HEK293 (cell line): ENCODE measurements around the gene GREM2.

Experiments used
- FEZF1 ChIP-seq: fragments of 450-650 bp; formaldehyde crosslinking; IDR thresholded peaks from 2 replicates; pipeline ENCODE4 v1.5.1; 2016; ENCODE audit warnings: missing biosample characterization, missing genetic modification characterization
- GLIS1 ChIP-seq: fragments of 450-650 bp; formaldehyde crosslinking; IDR thresholded peaks from 2 replicates; pipeline ENCODE4 v1.5.1; 2016; ENCODE audit warnings: missing biosample characterization, missing genetic modification characterization
- HOXC10 ChIP-seq: sonication (generic); formaldehyde crosslinking; IDR thresholded peaks from 2 replicates; pipeline ENCODE4 v1.8.1; 2023; ENCODE audit warnings: mild to moderate bottlenecking, missing genetic modification reagents
- MZF1 ChIP-seq: fragments of 450-650 bp; formaldehyde crosslinking; IDR thresholded peaks from 2 replicates; pipeline ENCODE4 v1.5.1; 2017; ENCODE audit warnings: missing biosample characterization, missing genetic modification characterization, borderline replicate concordance
- OVOL3 ChIP-seq: fragments of 450-650 bp; formaldehyde crosslinking; IDR thresholded peaks from 2 replicates; pipeline ENCODE4 v1.5.1; 2016; ENCODE audit warnings: missing biosample characterization, missing genetic modification characterization
- SETDB1 ChIP-seq: IDR thresholded peaks from one replicate; pipeline ENCODE4 v1.6.1; 2017; ENCODE audit warnings: mild to moderate bottlenecking, low read length, moderate library complexity, mixed read lengths; ENCODE audit not compliant: insufficient read length
- SP2 ChIP-seq: fragments of 450-650 bp; formaldehyde crosslinking; IDR thresholded peaks from 2 replicates; pipeline ENCODE4 v1.5.1; 2016; ENCODE audit warnings: missing biosample characterization, missing genetic modification characterization
- YY2 ChIP-seq: fragments of 450-650 bp; formaldehyde crosslinking; IDR thresholded peaks from 2 replicates; pipeline ENCODE4 v1.5.1; 2016; ENCODE audit warnings: missing biosample characterization, missing genetic modification characterization
- ZBTB8A ChIP-seq: fragments of 450-650 bp; formaldehyde crosslinking; IDR thresholded peaks from 2 replicates; pipeline ENCODE4 v1.5.1; 2016; ENCODE audit warnings: missing biosample characterization, missing genetic modification characterization
- ZFP69B ChIP-seq: fragments of 450-650 bp; formaldehyde crosslinking; IDR thresholded peaks from 2 replicates; pipeline ENCODE4 v1.5.1; 2016; ENCODE audit warnings: missing biosample characterization, missing genetic modification characterization
- ZIC2 ChIP-seq: fragments of 450-650 bp; formaldehyde crosslinking; IDR thresholded peaks from 2 replicates; pipeline ENCODE4 v1.5.1; 2016; ENCODE audit warnings: missing biosample characterization, missing genetic modification characterization
- ZNF10 ChIP-seq: fragments of 450-650 bp; formaldehyde crosslinking; IDR thresholded peaks from 2 replicates; pipeline ENCODE4 v1.5.1; 2017; ENCODE audit warnings: missing biosample characterization, missing genetic modification characterization
- ZNF112 ChIP-seq: fragments of 450-650 bp; formaldehyde crosslinking; IDR thresholded peaks from 2 replicates; pipeline ENCODE4 v1.5.0; 2017; ENCODE audit warnings: missing biosample characterization, missing genetic modification characterization
- ZNF114 ChIP-seq: fragments of 450-650 bp; formaldehyde crosslinking; IDR thresholded peaks from 2 replicates; pipeline ENCODE4 v1.5.0; 2017; ENCODE audit warnings: missing biosample characterization, missing genetic modification characterization
- ZNF138 ChIP-seq: fragments of 450-650 bp; formaldehyde crosslinking; IDR thresholded peaks from 2 replicates; pipeline ENCODE4 v1.5.1; 2016; ENCODE audit warnings: missing biosample characterization, missing genetic modification characterization, borderline replicate concordance
- ZNF16 ChIP-seq: fragments of 450-650 bp; formaldehyde crosslinking; IDR thresholded peaks from 2 replicates; pipeline ENCODE4 v1.5.1; 2016; ENCODE audit warnings: low read depth, missing biosample characterization, missing genetic modification characterization
- ZNF19 ChIP-seq: fragments of 450-650 bp; formaldehyde crosslinking; IDR thresholded peaks from 2 replicates; pipeline ENCODE4; 2016; ENCODE audit warnings: missing biosample characterization, missing genetic modification characterization, low read depth
- ZNF423 ChIP-seq: fragments of 450-650 bp; formaldehyde crosslinking; IDR thresholded peaks from 2 replicates; pipeline ENCODE4 v1.5.1; 2016; ENCODE audit warnings: missing biosample characterization, missing genetic modification characterization
- ZNF530 ChIP-seq: fragments of 450-650 bp; formaldehyde crosslinking; IDR thresholded peaks from 2 replicates; pipeline ENCODE4 v1.5.1; 2016; ENCODE audit warnings: low read depth, missing biosample characterization, missing genetic modification characterization
- ZNF560 ChIP-seq: fragments of 450-650 bp; formaldehyde crosslinking; IDR thresholded peaks from 2 replicates; pipeline ENCODE4 v1.5.1; 2017; ENCODE audit warnings: missing biosample characterization, missing genetic modification characterization, borderline replicate concordance
- ZNF621 ChIP-seq: fragments of 450-650 bp; formaldehyde crosslinking; IDR thresholded peaks from 2 replicates; pipeline ENCODE4 v1.5.1; 2017; ENCODE audit warnings: missing biosample characterization, missing genetic modification characterization
- ZNF776 ChIP-seq: fragments of 450-650 bp; formaldehyde crosslinking; IDR thresholded peaks from 2 replicates; pipeline ENCODE4 v1.5.0; 2017; ENCODE audit warnings: missing biosample characterization, missing genetic modification characterization, borderline replicate concordance
- ZSCAN30 ChIP-seq: fragments of 450-650 bp; IDR thresholded peaks from 2 replicates; pipeline ENCODE4 v1.5.1; 2018; ENCODE audit warnings: missing biosample characterization, mild to moderate bottlenecking, missing genetic modification characterization, moderate library complexity
- TF ChIP-seq, protein P1 (sequence below): fragments of 450-650 bp; formaldehyde crosslinking; IDR thresholded peaks from 2 replicates; pipeline ENCODE4 v1.5.1; 2016; ENCODE audit warnings: missing biosample characterization, missing genetic modification characterization
- TF ChIP-seq, protein P2 (sequence below): fragments of 450-650 bp; formaldehyde crosslinking; IDR thresholded peaks from 2 replicates; pipeline ENCODE4 v1.5.1; 2017; ENCODE audit warnings: missing biosample characterization, missing genetic modification characterization
- TF ChIP-seq, protein P3 (sequence below): fragments of 450-650 bp; formaldehyde crosslinking; IDR thresholded peaks from 2 replicates; pipeline ENCODE4 v1.5.0; 2017; ENCODE audit warnings: missing biosample characterization, missing genetic modification characterization, borderline replicate concordance
- TF ChIP-seq, protein P4 (sequence below): fragments of 450-650 bp; formaldehyde crosslinking; IDR thresholded peaks from 2 replicates; pipeline ENCODE4 v1.5.1; 2017; ENCODE audit warnings: missing biosample characterization, missing genetic modification characterization
- TF ChIP-seq, protein P5 (sequence below): fragments of 450-650 bp; formaldehyde crosslinking; IDR thresholded peaks from 2 replicates; pipeline ENCODE4 v1.5.1; 2016; ENCODE audit warnings: missing biosample characterization, missing genetic modification characterization

GREM2 gene

DNA sequence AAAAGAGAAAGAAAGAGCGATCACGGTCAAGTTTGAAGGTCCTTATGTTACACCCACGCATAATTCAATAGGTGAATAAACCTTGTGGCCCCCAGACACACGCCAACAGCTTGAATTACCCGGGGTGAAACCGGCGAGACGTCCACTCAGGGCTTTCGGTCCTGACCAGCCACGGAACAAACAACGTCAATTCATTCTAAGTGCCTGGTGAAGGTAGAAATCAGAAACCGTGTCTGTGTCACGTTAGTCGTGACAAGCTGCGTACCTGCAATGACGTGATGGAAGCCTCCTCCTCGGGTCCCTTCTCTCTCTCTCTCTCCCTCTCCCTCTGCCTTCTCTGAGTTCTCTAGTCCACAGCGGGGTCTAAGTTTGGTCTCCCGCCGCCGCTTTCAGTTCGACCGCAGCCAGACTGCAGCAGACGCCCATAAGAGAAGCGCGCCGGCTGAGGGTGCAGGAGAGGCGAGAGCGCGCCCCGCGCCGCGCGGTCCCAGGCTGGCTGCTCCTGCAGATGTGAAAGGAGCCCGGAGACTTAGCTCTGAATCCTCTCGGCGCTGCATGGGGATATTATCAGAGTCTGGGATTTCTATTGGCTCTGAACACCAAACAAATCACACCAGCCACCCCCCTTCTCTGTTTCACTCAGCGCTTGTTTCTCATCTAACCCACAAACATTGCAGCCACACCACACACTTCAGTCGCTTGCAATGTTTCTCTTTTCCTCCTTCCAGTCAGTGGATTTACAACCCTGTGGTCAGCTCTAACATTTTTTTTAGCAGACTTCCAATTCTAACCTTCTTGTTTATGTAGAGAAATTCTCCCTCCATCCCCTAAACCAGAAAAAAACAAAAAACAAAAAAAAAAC lies at the start of gene GREM2 (continued):
- TF ChIP-seq ZFP69B (tag by site-specific recombination) (no peak; the same call in 1 of the 2 replicates), ZNF138 (tag by site-specific recombination) (no peak), SETDB1 (no peak), ZNF560 (no peak), FEZF1 (tag by site-specific recombination) (no peak), ZNF16 (tag by site-specific recombination) (no peak), ZSCAN30 (tag by site-specific recombination) (0 out of 2 replicates have a peak, but pooled peaks have one; percentile 41), ZNF530 (tag by site-specific recombination) (no peak), ZNF423 (no peak), ZNF10 (tag by site-specific recombination) (peak; percentile 47), ZNF112 (tag by site-specific recombination) (no peak), ZIC2 (no peak; the same call in 1 of the 2 replicates), HOXC10 (no peak), GLIS1 (tag by site-specific recombination) (peak; percentile 34; the same call in 1 of the 2 replicates), ZNF776 (tag by site-specific recombination) (no peak), SP2 (tag by site-specific recombination) (0 out of 2 replicates have a peak, but pooled peaks have one; percentile 15), ZBTB8A (tag by site-specific recombination) (peak; percentile 63; the same call in 1 of the 2 replicates), ZNF621 (tag by site-specific recombination) (no peak), MZF1 (tag by site-specific recombination) (no peak), OVOL3 (tag by site-specific recombination) (no peak), ZNF19 (tag by site-specific recombination) (no peak), ZNF114 (tag by site-specific recombination) (no peak), YY2 (tag by site-specific recombination) (no peak)
- TF ChIP-seq, protein P1, sequence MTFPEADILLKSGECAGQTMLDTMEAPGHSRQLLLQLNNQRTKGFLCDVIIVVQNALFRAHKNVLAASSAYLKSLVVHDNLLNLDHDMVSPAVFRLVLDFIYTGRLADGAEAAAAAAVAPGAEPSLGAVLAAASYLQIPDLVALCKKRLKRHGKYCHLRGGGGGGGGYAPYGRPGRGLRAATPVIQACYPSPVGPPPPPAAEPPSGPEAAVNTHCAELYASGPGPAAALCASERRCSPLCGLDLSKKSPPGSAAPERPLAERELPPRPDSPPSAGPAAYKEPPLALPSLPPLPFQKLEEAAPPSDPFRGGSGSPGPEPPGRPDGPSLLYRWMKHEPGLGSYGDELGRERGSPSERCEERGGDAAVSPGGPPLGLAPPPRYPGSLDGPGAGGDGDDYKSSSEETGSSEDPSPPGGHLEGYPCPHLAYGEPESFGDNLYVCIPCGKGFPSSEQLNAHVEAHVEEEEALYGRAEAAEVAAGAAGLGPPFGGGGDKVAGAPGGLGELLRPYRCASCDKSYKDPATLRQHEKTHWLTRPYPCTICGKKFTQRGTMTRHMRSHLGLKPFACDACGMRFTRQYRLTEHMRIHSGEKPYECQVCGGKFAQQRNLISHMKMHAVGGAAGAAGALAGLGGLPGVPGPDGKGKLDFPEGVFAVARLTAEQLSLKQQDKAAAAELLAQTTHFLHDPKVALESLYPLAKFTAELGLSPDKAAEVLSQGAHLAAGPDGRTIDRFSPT = no peak
- TF ChIP-seq, protein P2, sequence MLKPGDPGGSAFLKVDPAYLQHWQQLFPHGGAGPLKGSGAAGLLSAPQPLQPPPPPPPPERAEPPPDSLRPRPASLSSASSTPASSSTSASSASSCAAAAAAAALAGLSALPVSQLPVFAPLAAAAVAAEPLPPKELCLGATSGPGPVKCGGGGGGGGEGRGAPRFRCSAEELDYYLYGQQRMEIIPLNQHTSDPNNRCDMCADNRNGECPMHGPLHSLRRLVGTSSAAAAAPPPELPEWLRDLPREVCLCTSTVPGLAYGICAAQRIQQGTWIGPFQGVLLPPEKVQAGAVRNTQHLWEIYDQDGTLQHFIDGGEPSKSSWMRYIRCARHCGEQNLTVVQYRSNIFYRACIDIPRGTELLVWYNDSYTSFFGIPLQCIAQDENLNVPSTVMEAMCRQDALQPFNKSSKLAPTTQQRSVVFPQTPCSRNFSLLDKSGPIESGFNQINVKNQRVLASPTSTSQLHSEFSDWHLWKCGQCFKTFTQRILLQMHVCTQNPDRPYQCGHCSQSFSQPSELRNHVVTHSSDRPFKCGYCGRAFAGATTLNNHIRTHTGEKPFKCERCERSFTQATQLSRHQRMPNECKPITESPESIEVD (tag by site-specific recombination) = peak; percentile 68
- TF ChIP-seq, protein P3, sequence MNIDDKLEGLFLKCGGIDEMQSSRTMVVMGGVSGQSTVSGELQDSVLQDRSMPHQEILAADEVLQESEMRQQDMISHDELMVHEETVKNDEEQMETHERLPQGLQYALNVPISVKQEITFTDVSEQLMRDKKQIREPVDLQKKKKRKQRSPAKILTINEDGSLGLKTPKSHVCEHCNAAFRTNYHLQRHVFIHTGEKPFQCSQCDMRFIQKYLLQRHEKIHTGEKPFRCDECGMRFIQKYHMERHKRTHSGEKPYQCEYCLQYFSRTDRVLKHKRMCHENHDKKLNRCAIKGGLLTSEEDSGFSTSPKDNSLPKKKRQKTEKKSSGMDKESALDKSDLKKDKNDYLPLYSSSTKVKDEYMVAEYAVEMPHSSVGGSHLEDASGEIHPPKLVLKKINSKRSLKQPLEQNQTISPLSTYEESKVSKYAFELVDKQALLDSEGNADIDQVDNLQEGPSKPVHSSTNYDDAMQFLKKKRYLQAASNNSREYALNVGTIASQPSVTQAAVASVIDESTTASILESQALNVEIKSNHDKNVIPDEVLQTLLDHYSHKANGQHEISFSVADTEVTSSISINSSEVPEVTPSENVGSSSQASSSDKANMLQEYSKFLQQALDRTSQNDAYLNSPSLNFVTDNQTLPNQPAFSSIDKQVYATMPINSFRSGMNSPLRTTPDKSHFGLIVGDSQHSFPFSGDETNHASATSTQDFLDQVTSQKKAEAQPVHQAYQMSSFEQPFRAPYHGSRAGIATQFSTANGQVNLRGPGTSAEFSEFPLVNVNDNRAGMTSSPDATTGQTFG (tag by site-specific recombination) = no peak
- TF ChIP-seq, protein P4, sequence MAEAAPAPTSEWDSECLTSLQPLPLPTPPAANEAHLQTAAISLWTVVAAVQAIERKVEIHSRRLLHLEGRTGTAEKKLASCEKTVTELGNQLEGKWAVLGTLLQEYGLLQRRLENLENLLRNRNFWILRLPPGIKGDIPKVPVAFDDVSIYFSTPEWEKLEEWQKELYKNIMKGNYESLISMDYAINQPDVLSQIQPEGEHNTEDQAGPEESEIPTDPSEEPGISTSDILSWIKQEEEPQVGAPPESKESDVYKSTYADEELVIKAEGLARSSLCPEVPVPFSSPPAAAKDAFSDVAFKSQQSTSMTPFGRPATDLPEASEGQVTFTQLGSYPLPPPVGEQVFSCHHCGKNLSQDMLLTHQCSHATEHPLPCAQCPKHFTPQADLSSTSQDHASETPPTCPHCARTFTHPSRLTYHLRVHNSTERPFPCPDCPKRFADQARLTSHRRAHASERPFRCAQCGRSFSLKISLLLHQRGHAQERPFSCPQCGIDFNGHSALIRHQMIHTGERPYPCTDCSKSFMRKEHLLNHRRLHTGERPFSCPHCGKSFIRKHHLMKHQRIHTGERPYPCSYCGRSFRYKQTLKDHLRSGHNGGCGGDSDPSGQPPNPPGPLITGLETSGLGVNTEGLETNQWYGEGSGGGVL (tag by site-specific recombination) = no peak
- TF ChIP-seq, protein P5, sequence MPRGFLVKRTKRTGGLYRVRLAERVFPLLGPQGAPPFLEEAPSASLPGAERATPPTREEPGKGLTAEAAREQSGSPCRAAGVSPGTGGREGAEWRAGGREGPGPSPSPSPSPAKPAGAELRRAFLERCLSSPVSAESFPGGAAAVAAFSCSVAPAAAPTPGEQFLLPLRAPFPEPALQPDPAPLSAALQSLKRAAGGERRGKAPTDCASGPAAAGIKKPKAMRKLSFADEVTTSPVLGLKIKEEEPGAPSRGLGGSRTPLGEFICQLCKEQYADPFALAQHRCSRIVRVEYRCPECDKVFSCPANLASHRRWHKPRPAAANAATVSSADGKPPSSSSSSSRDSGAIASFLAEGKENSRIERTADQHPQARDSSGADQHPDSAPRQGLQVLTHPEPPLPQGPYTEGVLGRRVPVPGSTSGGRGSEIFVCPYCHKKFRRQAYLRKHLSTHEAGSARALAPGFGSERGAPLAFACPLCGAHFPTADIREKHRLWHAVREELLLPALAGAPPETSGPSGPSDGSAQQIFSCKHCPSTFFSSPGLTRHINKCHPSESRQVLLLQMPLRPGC (tag by site-specific recombination) = no peak
